OCI-LY1 (cell line): ENCODE measurements around the gene PPM1G.

Source experiments
- H2AFZ ChIP-seq: fragments of 200-600 bp; sonication (generic), shearing (Covaris generic); 2 replicates; pipeline ENCODE4 v1.6.0; 2014; ENCODE audit warnings: antibody characterized with exemption, mild to moderate bottlenecking, low read length
- H3F3A ChIP-seq: fragments of 200-600 bp; sonication (generic), shearing (Covaris generic); 2 replicates; pipeline ENCODE4 v1.6.0; 2014; ENCODE audit warnings: mild to moderate bottlenecking, antibody characterized with exemption, low read length, moderate library complexity; ENCODE audit not compliant: insufficient read depth
- H3K27ac ChIP-seq: fragments of 200-600 bp; sonication (generic); 2 replicates; pipeline ENCODE4 v1.5.1; 2014; ENCODE audit warnings: low read length, mixed run types, mild to moderate bottlenecking, low read depth; ENCODE audit not compliant: poor library complexity, severe bottlenecking
- H3K27me3 ChIP-seq: fragments of 200-600 bp; sonication (generic); 2 replicates; pipeline ENCODE4 v1.6.0; 2014; ENCODE audit warnings: antibody characterized with exemption, mild to moderate bottlenecking, low read length, moderate library complexity; ENCODE audit not compliant: insufficient read depth
- H3K36me3 ChIP-seq: fragments of 200-600 bp; sonication (generic); 2 replicates; pipeline ENCODE4 v1.6.1; 2014; ENCODE audit warnings: mild to moderate bottlenecking, antibody characterized with exemption, low read length, moderate library complexity, mixed read lengths; ENCODE audit not compliant: insufficient read depth
- H3K4me1 ChIP-seq: fragments of 200-600 bp; sonication (generic); 2 replicates; pipeline ENCODE4 v1.5.1; 2014; ENCODE audit warnings: mild to moderate bottlenecking, low read length, moderate library complexity; ENCODE audit not compliant: insufficient read depth, severe bottlenecking
- H3K4me2 ChIP-seq: fragments of 200-600 bp; sonication (generic), shearing (Covaris generic); 2 replicates; pipeline ENCODE4 v1.6.1; 2014; ENCODE audit warnings: low read length
- H3K4me3 ChIP-seq: fragments of 200-600 bp; sonication (generic); 2 replicates; pipeline ENCODE4 v1.5.1; 2014; ENCODE audit warnings: low read length, low read depth, mild to moderate bottlenecking, mixed read lengths; ENCODE audit not compliant: poor library complexity, severe bottlenecking
- H3K79me2 ChIP-seq: fragments of 200-600 bp; shearing (Covaris generic); 2 replicates; pipeline ENCODE4 v1.6.1; 2016; ENCODE audit warnings: mixed run types, low read length, mixed read lengths; ENCODE audit not compliant: insufficient read depth
- H3K9ac ChIP-seq: fragments of 200-600 bp; sonication (generic), shearing (Covaris generic); 2 replicates; pipeline ENCODE4 v1.6.1; 2014; ENCODE audit warnings: mild to moderate bottlenecking, low read length, mixed read lengths
- H3K9me2 ChIP-seq: fragments of 200-600 bp; sonication (generic), shearing (Covaris generic); 2 replicates; pipeline ENCODE4 v1.6.1; 2014; ENCODE audit warnings: low read depth, mild to moderate bottlenecking, low read length, mixed read lengths
- H3K9me3 ChIP-seq: fragments of 200-600 bp; shearing (Covaris generic); 2 replicates; pipeline ENCODE4 v1.6.1; 2014; ENCODE audit warnings: low read length, mixed read lengths
- H4K20me1 ChIP-seq: fragments of 200-600 bp; sonication (generic), shearing (Covaris generic); 2 replicates; pipeline ENCODE4 v1.6.0; 2016; ENCODE audit warnings: mild to moderate bottlenecking, low read length; ENCODE audit not compliant: insufficient read depth
- CTCF ChIP-seq: fragments of 200-600 bp; sonication (generic), shearing (Covaris generic); IDR thresholded peaks from 2 replicates; pipeline ENCODE4 v1.5.1; 2017; ENCODE audit warnings: mild to moderate bottlenecking, antibody characterized with exemption, low read length, moderate library complexity, mixed read lengths
- EZH2 ChIP-seq: fragments of 200-600 bp; sonication (generic), shearing (Covaris generic); IDR thresholded peaks from 2 replicates; pipeline ENCODE4 v1.8.0; 2017; ENCODE audit warnings: borderline replicate concordance, mixed run types, mild to moderate bottlenecking, antibody characterized with exemption, low read length, moderate library complexity, mixed read lengths

The PPM1G gene

GRCh38 chr2:27375513-27376099, 33.8 kb downstream of the PPM1G start:
- H3K9ac ChIP-seq: no peak overlapping the region
- no peak overlapping the region for H2AFZ ChIP-seq
- H3K4me1 ChIP-seq: peaks cover 31% of the 10 kb centered on the region
- TF ChIP-seq CTCF (no peak), EZH2 (no peak)
- no peak overlapping the region for H3K4me2 ChIP-seq
- H3K9me2 ChIP-seq: no peaks in the 10 kb centered on the region
- no peak overlapping the region for H3K27ac ChIP-seq
- no peaks in the 10 kb centered on the region for H4K20me1 ChIP-seq
- no peak overlapping the region for H3K4me3 ChIP-seq
- H3K79me2 ChIP-seq: no peaks in the 10 kb centered on the region
- peaks cover 78% of the 10 kb centered on the region for H3K36me3 ChIP-seq
- no peaks in the 10 kb centered on the region for H3K9me3 ChIP-seq
- H3K27me3 ChIP-seq: no peaks in the 10 kb centered on the region
- H3F3A ChIP-seq: no peaks in the 10 kb centered on the region

- Histone ChIP-seq H3K9me2 (no peaks in the 10 kb centered on the region), H2AFZ (no peak overlapping the region), H3K9ac (no peak overlapping the region), H3K36me3 (peaks cover 65% of the 10 kb centered on the region), H3F3A (no peaks in the 10 kb centered on the region), H3K79me2 (no peaks in the 10 kb centered on the region), H3K4me3 (no peak overlapping the region), H3K27me3 (no peaks in the 10 kb centered on the region), H3K4me1 (peaks cover 25% of the 10 kb centered on the region), H3K27ac (no peak overlapping the region), H3K9me3 (no peaks in the 10 kb centered on the region), H4K20me1 (no peaks in the 10 kb centered on the region), H3K4me2 (no peak overlapping the region)
- no peak for TF ChIP-seq EZH2
- no peak for TF ChIP-seq CTCF
Measured at GRCh38 chr2:27373567-27373966, 35.8 kb downstream of the PPM1G start.

- Histone ChIP-seq H3K27me3 (no peaks in the 10 kb centered on the region), H3K36me3 (peaks cover 65% of the 10 kb centered on the region), H3K79me2 (no peaks in the 10 kb centered on the region), H3K4me1 (peaks cover 25% of the 10 kb centered on the region), H3K4me2 (no peak overlapping the region), H3F3A (no peaks in the 10 kb centered on the region), H3K9me2 (no peaks in the 10 kb centered on the region), H3K27ac (no peak overlapping the region), H3K9ac (no peak overlapping the region), H2AFZ (no peak overlapping the region), H4K20me1 (no peaks in the 10 kb centered on the region), H3K4me3 (no peak overlapping the region), H3K9me3 (no peaks in the 10 kb centered on the region)
- TF ChIP-seq EZH2 (no peak), CTCF (no peak)
Measured at GRCh38 chr2:27372937-27373336, 36.5 kb downstream of the PPM1G start.
